ENCODE measurements around the gene RACK1. TPM values are rescaled to one million over a fixed set of nuclear protein-coding genes. Genes with fewer than 3 reads are reported as not detected.

RACK1 gene
- total and polyA plus RNA-seq, 3 experiments from 2014 or later: 1,821 to 2,398 (median 2,341) TPM

DNA sequence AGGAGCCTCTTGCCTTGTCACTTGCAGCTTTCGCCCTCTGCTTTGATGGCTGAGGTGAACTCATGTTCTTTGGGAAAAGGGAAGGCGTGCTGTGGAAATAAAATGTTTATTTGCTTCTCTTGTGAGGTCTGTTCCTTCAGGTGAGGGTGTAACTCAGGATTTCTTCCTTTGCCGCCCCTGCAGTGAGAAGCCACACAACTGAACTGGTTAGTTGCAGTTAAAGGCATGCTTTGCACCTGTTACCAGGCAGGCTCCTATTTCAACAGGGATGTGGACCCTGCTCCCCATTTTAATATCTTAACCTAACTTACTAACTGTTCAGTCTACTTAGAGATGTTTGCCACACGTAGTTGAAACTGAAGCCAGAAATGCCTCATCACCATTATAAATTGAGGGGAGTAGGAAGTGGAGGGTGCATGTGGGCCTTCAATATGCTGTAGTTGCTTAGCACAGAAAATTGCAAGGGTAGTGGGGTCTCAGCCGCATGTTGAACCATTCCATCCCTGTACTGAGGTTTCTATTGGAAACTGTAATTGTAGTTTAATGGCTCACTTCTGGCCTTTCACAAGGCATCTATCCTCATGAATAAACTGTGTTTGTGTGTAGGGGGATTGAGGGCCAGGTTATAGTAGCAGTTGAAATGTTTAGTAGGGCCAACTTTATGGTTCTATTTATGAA is 7.9 kb downstream of the RACK1 start:
- Mint-ChIP-seq H3K9me3 (no peaks in the 10 kb centered on the region), H3K27ac (peak overlapping the region in 7 of 8 donors; percentile 7 to 69 (median 61)), H3K4me1 (peaks cover 14 to 28% (median 21%) of the 10 kb centered on the region in 3 donors), H3K27me3 (peaks cover 0 to 2% of the 10 kb centered on the region in 2 donors), H3K4me3 (peak overlapping the region in 1 of 7 donors; percentile 32), H3K36me3 (peaks cover 19 to 94% (median 31%) of the 10 kb centered on the region in 3 donors)
- Histone ChIP-seq H3K27me3 (ENCODE audit: insufficient read depth, low read length, poor library complexity, severe bottlenecking) (no peaks in the 10 kb centered on the region), H3K9me3 (ENCODE audit: low read length) (no peaks in the 10 kb centered on the region), H3K4me3 (ENCODE audit: low read length) (no peak overlapping the region), H3K27ac (ENCODE audit: low read depth, low read length) (no peak overlapping the region), H3K36me3 (ENCODE audit: insufficient read depth, low read length) (peaks cover 73% of the 10 kb centered on the region), H3K4me1 (ENCODE audit: insufficient read depth, low read length) (peaks cover 7% of the 10 kb centered on the region)
- no peak for DNase-seq
- CTCF ChIA-PET: interaction anchor here (1.3 to 1.4 kb wide), 2 partner anchors 12 to 47 kb away, joined by 4 to 7 read pairs; no protein-coding TSS in a partner anchor
- POLR2A ChIA-PET: interaction anchor here (0.6 to 3.9 kb wide), 3 partner anchors 11 to 13 kb away, joined by 6 to 20 read pairs (median 7); partner anchors contain the start of gene TRIM41

DNA sequence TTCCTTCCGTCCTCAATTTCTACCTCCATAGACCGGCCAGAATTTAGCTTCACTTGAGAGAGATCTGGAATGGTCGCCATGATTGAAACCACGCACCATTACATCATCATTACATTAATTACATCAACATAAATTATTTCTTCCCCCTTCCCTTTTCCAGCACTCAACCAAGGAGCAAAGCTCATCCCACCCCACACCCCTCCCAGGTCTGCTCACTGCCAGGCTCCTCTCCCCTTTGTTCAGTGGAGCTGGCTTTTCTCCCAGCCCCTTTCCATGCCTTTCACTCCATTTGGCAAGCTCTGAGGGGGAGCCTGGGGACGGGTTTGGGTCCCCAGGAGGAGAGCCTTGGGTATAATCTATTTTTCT is 8.4 kb downstream of the RACK1 start:
- H3K4me3 ChIP-seq (ENCODE audit: low read length): no peak overlapping the region
- peaks cover 3% of the 10 kb centered on the region for H3K4me1 ChIP-seq (ENCODE audit: insufficient read depth, low read length)
- Mint-ChIP-seq H3K9me3 (no peaks in the 10 kb centered on the region), H3K27ac (peak overlapping the region in 6 of 8 donors; percentile 1 to 70 (median 62)), H3K4me1 (peaks cover 17 to 28% (median 21%) of the 10 kb centered on the region in 3 donors), H3K36me3 (peaks cover 19 to 94% (median 31%) of the 10 kb centered on the region in 3 donors), H3K4me3 (no peak overlapping the region), H3K27me3 (peaks cover 0 to 2% of the 10 kb centered on the region in 2 donors)
- DNase-seq: no peak
- peaks cover 73% of the 10 kb centered on the region for H3K36me3 ChIP-seq (ENCODE audit: insufficient read depth, low read length)
- no peaks in the 10 kb centered on the region for H3K9me3 ChIP-seq (ENCODE audit: low read length)
- POLR2A ChIA-PET: interaction anchor here (0.6 to 3.9 kb wide), 4 partner anchors 12 to 30 kb away, joined by 3 to 20 read pairs (median 6); partner anchors contain the start of gene TRIM41
- no peak overlapping the region for H3K27ac ChIP-seq (ENCODE audit: low read depth, low read length)
- no peaks in the 10 kb centered on the region for H3K27me3 ChIP-seq (ENCODE audit: insufficient read depth, low read length, poor library complexity, severe bottlenecking)
- CTCF ChIA-PET: interaction anchor here (1.3 to 1.4 kb wide), 2 partner anchors 11 to 47 kb away, joined by 4 to 7 read pairs; no protein-coding TSS in a partner anchor

DNA sequence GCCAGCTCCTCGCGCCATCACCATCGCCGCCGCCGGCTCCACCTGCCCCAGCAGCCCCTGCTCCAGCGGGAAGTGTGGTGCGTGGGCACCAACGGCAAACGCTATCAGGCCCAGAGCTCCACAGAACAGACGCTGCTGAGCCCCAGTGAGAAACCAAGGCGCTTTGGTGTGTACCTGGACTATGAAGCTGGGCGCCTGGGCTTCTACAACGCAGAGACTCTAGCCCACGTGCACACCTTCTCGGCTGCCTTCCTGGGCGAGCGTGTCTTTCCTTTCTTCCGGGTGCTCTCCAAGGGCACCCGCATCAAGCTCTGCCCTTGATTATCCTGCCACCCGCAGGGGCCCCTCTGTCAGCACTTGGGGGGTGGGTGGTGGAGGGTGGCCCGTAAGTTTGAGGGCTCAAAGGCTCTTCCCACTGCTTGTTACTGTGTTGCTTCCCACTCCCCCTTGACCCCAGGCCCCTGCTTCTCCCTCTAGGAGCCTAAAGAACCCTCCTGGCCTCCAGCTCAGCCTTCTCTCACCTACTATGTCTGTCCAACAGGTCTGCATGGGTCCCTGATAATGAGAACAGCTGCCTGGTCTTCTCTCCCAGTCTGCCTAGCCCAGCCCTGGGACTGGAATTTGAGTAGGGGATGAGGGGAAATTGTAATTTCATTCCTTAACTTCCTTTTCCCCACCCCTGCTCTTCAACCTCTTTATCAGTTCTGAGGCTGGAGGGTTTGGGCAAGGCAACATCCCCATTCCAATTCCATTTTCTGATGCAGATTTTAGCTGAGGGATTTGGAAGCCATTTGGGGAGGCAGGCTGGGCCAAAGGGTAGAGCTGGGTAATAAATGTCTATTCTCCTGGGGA is 9.0 kb downstream of the RACK1 start:
- POLR2A ChIA-PET: interaction anchor here (0.6 to 3.9 kb wide), 4 partner anchors 12 to 30 kb away, joined by 3 to 20 read pairs (median 6); partner anchors contain the start of gene TRIM41
- peaks cover 19 to 93% (median 31%) of the 10 kb centered on the region in 3 donors for H3K36me3 Mint-ChIP-seq
- no peak overlapping the region for H3K4me3 Mint-ChIP-seq

DNA sequence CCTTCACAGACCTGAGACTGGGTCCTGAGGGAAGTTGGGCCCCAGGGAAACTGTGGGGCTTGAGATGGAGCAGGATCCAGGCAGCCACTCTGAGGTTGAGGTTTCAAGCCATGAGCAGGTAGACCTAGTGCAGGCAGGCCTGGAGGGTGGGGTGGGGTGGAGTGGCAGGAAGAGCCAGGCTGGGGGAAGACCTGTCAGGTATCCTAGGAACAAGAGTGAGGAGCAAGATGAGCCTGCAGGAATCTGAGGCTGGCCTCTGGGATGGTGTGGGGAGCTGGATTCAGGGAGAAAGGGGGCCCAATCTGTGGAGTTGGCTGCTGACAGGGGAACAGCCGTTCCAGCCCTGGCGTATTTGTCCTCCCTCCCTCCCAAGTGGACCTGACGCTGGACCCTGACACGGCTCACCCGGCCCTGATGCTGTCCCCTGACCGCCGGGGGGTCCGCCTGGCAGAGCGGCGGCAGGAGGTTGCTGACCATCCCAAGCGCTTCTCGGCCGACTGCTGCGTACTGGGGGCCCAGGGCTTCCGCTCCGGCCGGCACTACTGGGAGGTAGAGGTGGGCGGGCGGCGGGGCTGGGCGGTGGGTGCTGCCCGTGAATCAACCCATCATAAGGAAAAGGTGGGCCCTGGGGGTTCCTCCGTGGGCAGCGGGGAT is 9.8 kb downstream of the RACK1 start:
- Histone ChIP-seq H3K27ac (ENCODE audit: low read depth, low read length) (no peak overlapping the region), H3K36me3 (ENCODE audit: insufficient read depth, low read length) (peaks cover 64% of the 10 kb centered on the region), H3K4me3 (ENCODE audit: low read length) (no peak overlapping the region), H3K9me3 (ENCODE audit: low read length) (no peaks in the 10 kb centered on the region), H3K4me1 (ENCODE audit: insufficient read depth, low read length) (peaks cover 8% of the 10 kb centered on the region), H3K27me3 (ENCODE audit: insufficient read depth, low read length, poor library complexity, severe bottlenecking) (no peaks in the 10 kb centered on the region)
- peak overlapping the region in 3 of 8 donors; percentile 11 to 78 (median 52) for H3K27ac Mint-ChIP-seq
- ChIA-PET CTCF (interaction anchor here (1.4 kb wide), 1 partner anchor 46 kb away, joined by 4 read pairs; no protein-coding TSS in a partner anchor), POLR2A (interaction anchor here (1.5 to 3.9 kb wide), 2 partner anchors 11 to 13 kb away, joined by 7 to 20 read pairs; partner anchors contain the start of gene TRIM41)
- DNase-seq: no peak
- peaks cover 25 to 32% (median 26%) of the 10 kb centered on the region in 3 donors for H3K4me1 Mint-ChIP-seq
- H3K9me3 Mint-ChIP-seq: no peaks in the 10 kb centered on the region
- H3K27me3 Mint-ChIP-seq: peaks cover 0 to 2% of the 10 kb centered on the region in 2 donors
- H3K4me3 Mint-ChIP-seq: no peak overlapping the region
- H3K36me3 Mint-ChIP-seq: peaks cover 13 to 93% (median 30%) of the 10 kb centered on the region in 3 donors

More for the DNA sequence above, 9.0 kb downstream of the RACK1 start:
- peaks cover 7% of the 10 kb centered on the region for H3K4me1 ChIP-seq (ENCODE audit: insufficient read depth, low read length)
- DNase-seq: no peak
- CTCF ChIA-PET: interaction anchor here (1.3 to 1.4 kb wide), 2 partner anchors 10 to 46 kb away, joined by 4 to 7 read pairs; no protein-coding TSS in a partner anchor
- Mint-ChIP-seq H3K9me3 (no peaks in the 10 kb centered on the region), H3K27me3 (peaks cover 0 to 2% of the 10 kb centered on the region in 2 donors), H3K27ac (peak overlapping the region in 6 of 8 donors; percentile 1 to 70 (median 62)), H3K4me1 (peaks cover 21 to 31% (median 25%) of the 10 kb centered on the region in 3 donors)
- no peak overlapping the region for H3K27ac ChIP-seq (ENCODE audit: low read depth, low read length)
- H3K36me3 ChIP-seq (ENCODE audit: insufficient read depth, low read length): peaks cover 71% of the 10 kb centered on the region
- H3K9me3 ChIP-seq (ENCODE audit: low read length): no peaks in the 10 kb centered on the region
- H3K27me3 ChIP-seq (ENCODE audit: insufficient read depth, low read length, poor library complexity, severe bottlenecking): no peaks in the 10 kb centered on the region
- no peak overlapping the region for H3K4me3 ChIP-seq (ENCODE audit: low read length)

DNA sequence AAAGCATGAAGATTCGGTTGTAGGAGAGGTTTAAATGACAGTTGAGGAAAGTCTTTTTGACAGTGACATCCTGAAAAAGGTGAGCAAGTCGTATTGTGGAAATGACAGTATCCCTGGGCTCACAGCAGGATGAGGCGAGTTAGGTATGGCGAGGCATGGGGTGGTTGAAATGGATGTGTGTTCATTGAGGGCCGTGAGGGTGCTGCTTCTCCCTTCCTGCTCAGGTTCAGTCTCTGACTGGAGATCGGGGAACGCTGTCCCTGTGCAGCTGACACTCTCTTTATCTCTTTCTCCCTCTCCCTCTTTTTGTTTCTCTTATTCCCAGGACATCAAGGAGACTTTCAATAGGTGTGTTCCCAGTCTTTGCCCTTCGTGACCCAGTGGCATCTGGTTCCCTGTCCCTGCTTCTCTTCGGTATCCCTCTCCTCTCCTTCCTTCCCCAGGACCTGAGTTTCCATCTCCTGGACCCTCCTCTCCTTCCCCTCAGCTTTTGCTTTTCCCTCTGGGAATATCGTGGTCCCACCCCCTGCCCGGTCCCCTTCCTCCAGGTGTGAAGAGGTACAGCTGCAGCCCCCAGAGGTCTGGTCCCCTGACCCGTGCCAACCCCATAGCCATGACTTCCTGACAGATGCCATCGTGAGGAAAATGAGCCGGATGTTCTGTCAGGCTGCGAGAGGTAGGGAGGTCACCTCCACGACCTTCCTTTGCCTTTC is 10.5 kb downstream of the RACK1 start:
- Histone ChIP-seq H3K36me3 (ENCODE audit: insufficient read depth, low read length) (peaks cover 57% of the 10 kb centered on the region), H3K27ac (ENCODE audit: low read depth, low read length) (no peak overlapping the region), H3K27me3 (ENCODE audit: insufficient read depth, low read length, poor library complexity, severe bottlenecking) (no peaks in the 10 kb centered on the region), H3K9me3 (ENCODE audit: low read length) (no peaks in the 10 kb centered on the region), H3K4me3 (ENCODE audit: low read length) (no peak overlapping the region), H3K4me1 (ENCODE audit: insufficient read depth, low read length) (peaks cover 8% of the 10 kb centered on the region)
- Mint-ChIP-seq H3K9me3 (no peaks in the 10 kb centered on the region), H3K4me1 (peaks cover 22 to 28% (median 23%) of the 10 kb centered on the region in 3 donors), H3K4me3 (no peak overlapping the region), H3K36me3 (peaks cover 10 to 87% (median 25%) of the 10 kb centered on the region in 3 donors), H3K27ac (peak overlapping the region in 7 of 8 donors; percentile 39 to 91 (median 66)), H3K27me3 (no peaks in the 10 kb centered on the region)
- ChIA-PET POLR2A (interaction anchor here (3.9 kb wide), 1 partner anchor 10 kb away, joined by 20 read pairs; the partner anchor contains the start of gene TRIM41), CTCF (no interaction called here)
- DNase-seq: no peak

GRCh38 chr5:181232593-181232992 is 11.1 kb downstream of the RACK1 start:
- H3K36me3 ChIP-seq (ENCODE audit: insufficient read depth, low read length): peaks cover 51% of the 10 kb centered on the region
- H3K27me3 ChIP-seq (ENCODE audit: insufficient read depth, low read length, poor library complexity, severe bottlenecking): no peaks in the 10 kb centered on the region
- peaks cover 8% of the 10 kb centered on the region for H3K4me1 ChIP-seq (ENCODE audit: insufficient read depth, low read length)
- H3K4me3 Mint-ChIP-seq: no peak overlapping the region
- peak overlapping the region in 4 of 8 donors; percentile 39 to 74 (median 65) for H3K27ac Mint-ChIP-seq
- no peak overlapping the region for H3K4me3 ChIP-seq (ENCODE audit: low read length)
- H3K9me3 Mint-ChIP-seq: no peaks in the 10 kb centered on the region
- H3K27me3 Mint-ChIP-seq: no peaks in the 10 kb centered on the region
- DNase-seq: no peak
- POLR2A ChIA-PET: no interaction called here
- H3K27ac ChIP-seq (ENCODE audit: low read depth, low read length): no peak overlapping the region
- CTCF ChIA-PET: no interaction called here
- H3K36me3 Mint-ChIP-seq: peaks cover 4 to 80% (median 20%) of the 10 kb centered on the region in 3 donors
- no peaks in the 10 kb centered on the region for H3K9me3 ChIP-seq (ENCODE audit: low read length)
- peaks cover 17 to 22% (median 17%) of the 10 kb centered on the region in 3 donors for H3K4me1 Mint-ChIP-seq

DNA sequence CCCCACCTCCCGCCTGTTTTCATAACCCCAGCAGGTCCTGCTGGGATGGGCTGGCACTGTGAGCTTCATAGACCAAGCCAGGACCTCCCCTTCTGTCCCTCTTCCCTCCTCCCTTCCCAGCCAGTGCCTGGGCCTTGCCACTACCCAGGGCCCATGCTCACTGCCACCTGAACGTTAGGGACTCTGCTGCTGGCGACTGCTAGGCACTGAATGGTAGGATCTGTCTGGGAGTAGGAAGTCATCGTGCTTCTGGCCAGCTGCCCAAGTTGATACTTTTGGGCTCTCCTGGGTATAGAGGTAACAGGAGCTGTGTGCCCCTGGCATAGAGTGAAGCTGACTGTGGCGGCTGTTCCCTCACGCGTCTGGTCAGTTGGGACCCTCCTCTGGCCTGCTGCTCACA is 12.3 kb downstream of the RACK1 start:
- Mint-ChIP-seq H3K9me3 (no peaks in the 10 kb centered on the region), H3K27me3 (no peaks in the 10 kb centered on the region), H3K4me3 (no peak overlapping the region), H3K27ac (peak overlapping the region in 4 of 8 donors; percentile 42 to 66 (median 58)), H3K36me3 (peaks cover 4 to 74% (median 17%) of the 10 kb centered on the region in 3 donors), H3K4me1 (peaks cover 19 to 27% (median 20%) of the 10 kb centered on the region in 3 donors)
- no peaks in the 10 kb centered on the region for H3K9me3 ChIP-seq (ENCODE audit: low read length)
- no peak overlapping the region for H3K27ac ChIP-seq (ENCODE audit: low read depth, low read length)
- no peak overlapping the region for H3K4me3 ChIP-seq (ENCODE audit: low read length)
- ChIA-PET POLR2A (interaction anchor here (0.7 kb wide), 1 partner anchor 11 kb away, joined by 3 read pairs; no protein-coding TSS in a partner anchor), CTCF (interaction anchor here (1.3 kb wide), 1 partner anchor 30 kb away, joined by 5 read pairs; the partner anchor contains the start of gene TRIM52)
- DNase-seq: no peak
- peaks cover 11% of the 10 kb centered on the region for H3K4me1 ChIP-seq (ENCODE audit: insufficient read depth, low read length)
- no peaks in the 10 kb centered on the region for H3K27me3 ChIP-seq (ENCODE audit: insufficient read depth, low read length, poor library complexity, severe bottlenecking)
- H3K36me3 ChIP-seq (ENCODE audit: insufficient read depth, low read length): peaks cover 39% of the 10 kb centered on the region

All from CD8-positive, alpha-beta memory T cell (primary cell).